ENCODE data around the gene CFB.

DNA sequence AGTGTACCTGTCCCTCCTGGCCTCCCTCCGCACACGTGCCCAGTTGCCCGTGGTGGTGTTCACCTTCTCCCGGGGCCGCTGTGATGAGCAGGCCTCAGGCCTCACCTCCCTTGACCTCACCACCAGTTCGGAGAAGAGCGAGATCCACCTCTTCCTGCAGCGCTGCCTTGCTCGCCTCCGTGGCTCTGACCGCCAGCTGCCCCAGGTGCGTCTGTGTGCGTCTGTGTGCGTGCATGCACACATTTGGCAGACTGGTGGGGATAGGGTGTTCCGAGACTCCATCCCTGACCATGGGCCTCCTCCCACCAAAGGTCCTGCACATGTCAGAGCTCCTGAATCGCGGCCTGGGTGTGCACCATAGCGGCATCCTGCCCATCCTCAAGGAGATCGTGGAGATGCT, 18.0 kb downstream of the CFB start:
- TF ChIP-seq, protein P1, sequence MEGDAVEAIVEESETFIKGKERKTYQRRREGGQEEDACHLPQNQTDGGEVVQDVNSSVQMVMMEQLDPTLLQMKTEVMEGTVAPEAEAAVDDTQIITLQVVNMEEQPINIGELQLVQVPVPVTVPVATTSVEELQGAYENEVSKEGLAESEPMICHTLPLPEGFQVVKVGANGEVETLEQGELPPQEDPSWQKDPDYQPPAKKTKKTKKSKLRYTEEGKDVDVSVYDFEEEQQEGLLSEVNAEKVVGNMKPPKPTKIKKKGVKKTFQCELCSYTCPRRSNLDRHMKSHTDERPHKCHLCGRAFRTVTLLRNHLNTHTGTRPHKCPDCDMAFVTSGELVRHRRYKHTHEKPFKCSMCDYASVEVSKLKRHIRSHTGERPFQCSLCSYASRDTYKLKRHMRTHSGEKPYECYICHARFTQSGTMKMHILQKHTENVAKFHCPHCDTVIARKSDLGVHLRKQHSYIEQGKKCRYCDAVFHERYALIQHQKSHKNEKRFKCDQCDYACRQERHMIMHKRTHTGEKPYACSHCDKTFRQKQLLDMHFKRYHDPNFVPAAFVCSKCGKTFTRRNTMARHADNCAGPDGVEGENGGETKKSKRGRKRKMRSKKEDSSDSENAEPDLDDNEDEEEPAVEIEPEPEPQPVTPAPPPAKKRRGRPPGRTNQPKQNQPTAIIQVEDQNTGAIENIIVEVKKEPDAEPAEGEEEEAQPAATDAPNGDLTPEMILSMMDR (IDR thresholded peaks at IDR 0.05) = no peak
- no peak for TF ChIP-seq POLR2A (IDR thresholded peaks at IDR 0.05)

All from Peyer's patch (tissue), 4 donors.